ENCODE data around the gene HPS3.

Gene HPS3

DNA sequence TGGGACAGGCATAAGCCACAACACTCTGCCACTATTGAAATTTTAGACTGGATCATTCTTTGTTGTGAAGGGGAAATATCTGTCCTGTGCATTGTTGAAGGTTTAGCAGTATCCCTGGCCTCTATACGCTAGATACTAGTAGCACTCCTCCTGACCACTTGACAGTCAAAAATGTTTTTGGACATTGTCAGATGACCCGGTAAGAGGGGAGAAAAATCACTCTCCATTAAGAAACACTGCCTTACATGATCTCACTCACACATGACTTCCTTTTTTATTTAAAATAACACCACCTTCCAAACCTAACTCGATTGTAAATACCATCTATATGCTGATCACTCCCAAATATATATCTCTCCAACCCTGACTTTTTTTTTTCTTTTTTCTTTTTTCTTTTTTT is 27.8 kb upstream of the HPS3 start:
- TF ChIP-seq POLR2AphosphoS5 (IDR thresholded peaks at IDR 0.05; ENCODE audit: low read depth, low read length) (no peak), SIN3A (IDR thresholded peaks at IDR 0.05; ENCODE audit: borderline replicate concordance, insufficient read depth, low read length) (no peak), TAF1 (IDR thresholded peaks at IDR 0.05; ENCODE audit: borderline replicate concordance, insufficient read depth, low read length) (no peak), FOXP2 (optimal IDR thresholded peaks at IDR 0.05; ENCODE audit: borderline replicate concordance, extremely low read depth, extremely low read length, insufficient read depth) (no peak)
- TF ChIP-seq, protein P1, sequence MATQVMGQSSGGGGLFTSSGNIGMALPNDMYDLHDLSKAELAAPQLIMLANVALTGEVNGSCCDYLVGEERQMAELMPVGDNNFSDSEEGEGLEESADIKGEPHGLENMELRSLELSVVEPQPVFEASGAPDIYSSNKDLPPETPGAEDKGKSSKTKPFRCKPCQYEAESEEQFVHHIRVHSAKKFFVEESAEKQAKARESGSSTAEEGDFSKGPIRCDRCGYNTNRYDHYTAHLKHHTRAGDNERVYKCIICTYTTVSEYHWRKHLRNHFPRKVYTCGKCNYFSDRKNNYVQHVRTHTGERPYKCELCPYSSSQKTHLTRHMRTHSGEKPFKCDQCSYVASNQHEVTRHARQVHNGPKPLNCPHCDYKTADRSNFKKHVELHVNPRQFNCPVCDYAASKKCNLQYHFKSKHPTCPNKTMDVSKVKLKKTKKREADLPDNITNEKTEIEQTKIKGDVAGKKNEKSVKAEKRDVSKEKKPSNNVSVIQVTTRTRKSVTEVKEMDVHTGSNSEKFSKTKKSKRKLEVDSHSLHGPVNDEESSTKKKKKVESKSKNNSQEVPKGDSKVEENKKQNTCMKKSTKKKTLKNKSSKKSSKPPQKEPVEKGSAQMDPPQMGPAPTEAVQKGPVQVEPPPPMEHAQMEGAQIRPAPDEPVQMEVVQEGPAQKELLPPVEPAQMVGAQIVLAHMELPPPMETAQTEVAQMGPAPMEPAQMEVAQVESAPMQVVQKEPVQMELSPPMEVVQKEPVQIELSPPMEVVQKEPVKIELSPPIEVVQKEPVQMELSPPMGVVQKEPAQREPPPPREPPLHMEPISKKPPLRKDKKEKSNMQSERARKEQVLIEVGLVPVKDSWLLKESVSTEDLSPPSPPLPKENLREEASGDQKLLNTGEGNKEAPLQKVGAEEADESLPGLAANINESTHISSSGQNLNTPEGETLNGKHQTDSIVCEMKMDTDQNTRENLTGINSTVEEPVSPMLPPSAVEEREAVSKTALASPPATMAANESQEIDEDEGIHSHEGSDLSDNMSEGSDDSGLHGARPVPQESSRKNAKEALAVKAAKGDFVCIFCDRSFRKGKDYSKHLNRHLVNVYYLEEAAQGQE (IDR thresholded peaks at IDR 0.05; ENCODE audit: insufficient read depth in 1 of 2, low read depth in 2 of 2, low read length in 2 of 2): no peak

DNA sequence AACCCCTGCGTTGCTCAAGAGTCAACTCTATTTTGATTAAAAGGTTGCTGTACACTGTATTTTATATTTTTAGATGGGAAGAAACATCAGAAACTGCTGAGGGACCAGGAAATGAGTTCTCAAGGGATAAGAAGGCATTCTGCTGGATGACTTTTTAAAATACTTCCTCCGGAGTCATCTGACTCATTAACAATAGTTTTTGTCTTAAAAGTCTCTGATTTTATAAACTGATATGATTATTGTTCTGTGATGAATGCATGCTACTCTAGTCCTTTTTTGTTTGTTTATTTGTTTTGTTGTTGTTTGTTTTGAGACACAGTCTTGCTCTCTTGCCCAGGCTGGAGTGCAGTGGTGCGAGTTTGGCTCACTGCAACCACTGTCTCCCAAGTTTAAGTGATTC is 25.0 kb upstream of the HPS3 start:
- TF ChIP-seq FOXP2 (optimal IDR thresholded peaks at IDR 0.05; ENCODE audit: borderline replicate concordance, extremely low read depth, extremely low read length, insufficient read depth): no peak
- no peak for TF ChIP-seq TAF1 (IDR thresholded peaks at IDR 0.05; ENCODE audit: borderline replicate concordance, insufficient read depth, low read length)
- no peak for TF ChIP-seq SIN3A (IDR thresholded peaks at IDR 0.05; ENCODE audit: borderline replicate concordance, insufficient read depth, low read length)

DNA sequence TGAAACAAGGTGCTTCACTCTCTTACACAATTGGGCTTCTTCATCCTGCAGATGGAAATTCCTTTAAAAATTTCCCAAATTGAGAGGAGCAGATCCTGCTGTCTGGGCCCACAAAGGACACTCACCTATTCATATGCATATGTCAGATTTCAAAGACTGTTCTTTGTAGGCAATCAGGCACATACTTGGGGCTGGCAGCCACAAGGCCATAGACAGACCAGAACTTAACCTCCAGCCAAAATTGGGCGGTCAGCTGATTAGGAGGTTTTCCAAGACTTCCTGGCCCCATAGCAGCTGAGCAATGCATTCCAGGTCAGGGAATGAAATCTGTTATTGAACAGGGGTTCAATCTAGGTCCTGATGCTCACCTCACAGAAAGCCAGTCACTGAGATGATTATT is 15.0 kb upstream of the HPS3 start:
- TF ChIP-seq POLR2AphosphoS5 (IDR thresholded peaks at IDR 0.05; ENCODE audit: low read depth, low read length): no peak
- TF ChIP-seq SIN3A (IDR thresholded peaks at IDR 0.05; ENCODE audit: borderline replicate concordance, insufficient read depth, low read length): no peak
- TF ChIP-seq TAF1 (IDR thresholded peaks at IDR 0.05; ENCODE audit: borderline replicate concordance, insufficient read depth, low read length): no peak
- no peak for TF ChIP-seq FOXP2 (optimal IDR thresholded peaks at IDR 0.05; ENCODE audit: borderline replicate concordance, extremely low read depth, extremely low read length, insufficient read depth)
- TF ChIP-seq, protein P1 (IDR thresholded peaks at IDR 0.05; ENCODE audit: insufficient read depth in 1 of 2, low read depth in 2 of 2, low read length in 2 of 2): no peak

DNA sequence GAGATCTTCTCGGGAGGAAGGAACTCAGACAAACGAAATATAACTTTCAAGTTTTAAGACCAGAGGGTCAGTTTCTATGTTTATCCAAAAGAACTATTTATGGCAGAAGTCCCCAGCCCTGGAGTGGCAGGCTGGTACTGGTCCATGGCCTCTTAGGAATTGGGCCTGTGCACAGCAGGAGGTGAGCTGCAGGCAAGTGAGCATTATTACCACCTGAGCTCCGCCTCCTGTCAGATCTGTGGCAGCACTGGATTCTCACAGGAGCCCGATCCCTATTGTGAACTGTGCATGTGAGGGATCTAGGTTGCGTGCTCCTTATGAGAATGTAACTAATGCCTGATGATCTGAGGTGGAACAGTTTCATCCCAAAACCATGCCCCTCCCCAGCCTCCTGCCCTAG is 14.3 kb upstream of the HPS3 start:
- TF ChIP-seq, protein P1 (IDR thresholded peaks at IDR 0.05; ENCODE audit: insufficient read depth in 1 of 2, low read depth in 2 of 2, low read length in 2 of 2): no peak
- no peak for TF ChIP-seq TAF1 (IDR thresholded peaks at IDR 0.05; ENCODE audit: borderline replicate concordance, insufficient read depth, low read length)
- TF ChIP-seq SIN3A (IDR thresholded peaks at IDR 0.05; ENCODE audit: borderline replicate concordance, insufficient read depth, low read length): no peak
- TF ChIP-seq FOXP2 (optimal IDR thresholded peaks at IDR 0.05; ENCODE audit: borderline replicate concordance, extremely low read depth, extremely low read length, insufficient read depth): no peak
- no peak for TF ChIP-seq POLR2AphosphoS5 (IDR thresholded peaks at IDR 0.05; ENCODE audit: low read depth, low read length)

DNA sequence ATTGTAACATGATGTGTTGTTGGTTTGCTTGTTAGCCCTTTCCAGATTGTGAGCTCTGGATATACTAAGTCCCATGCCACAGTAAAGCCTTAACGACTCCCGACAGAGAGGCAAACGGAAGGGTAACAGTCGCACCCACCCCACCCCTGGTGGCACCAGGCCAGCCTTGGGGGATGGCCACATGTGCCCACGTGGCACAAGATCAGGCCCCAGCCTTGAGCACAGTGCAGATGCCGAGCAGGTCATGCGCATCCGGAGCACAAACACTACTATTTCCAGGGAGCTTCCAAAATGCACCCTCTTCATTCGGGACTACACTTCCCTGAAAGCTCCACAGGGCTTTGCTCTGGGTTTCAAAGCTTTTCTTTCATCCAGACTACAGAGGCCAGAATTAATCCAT is 10.7 kb upstream of the HPS3 start:
- TF ChIP-seq SIN3A (IDR thresholded peaks at IDR 0.05; ENCODE audit: borderline replicate concordance, insufficient read depth, low read length) (no peak), POLR2AphosphoS5 (IDR thresholded peaks at IDR 0.05; ENCODE audit: low read depth, low read length) (no peak)

DNA sequence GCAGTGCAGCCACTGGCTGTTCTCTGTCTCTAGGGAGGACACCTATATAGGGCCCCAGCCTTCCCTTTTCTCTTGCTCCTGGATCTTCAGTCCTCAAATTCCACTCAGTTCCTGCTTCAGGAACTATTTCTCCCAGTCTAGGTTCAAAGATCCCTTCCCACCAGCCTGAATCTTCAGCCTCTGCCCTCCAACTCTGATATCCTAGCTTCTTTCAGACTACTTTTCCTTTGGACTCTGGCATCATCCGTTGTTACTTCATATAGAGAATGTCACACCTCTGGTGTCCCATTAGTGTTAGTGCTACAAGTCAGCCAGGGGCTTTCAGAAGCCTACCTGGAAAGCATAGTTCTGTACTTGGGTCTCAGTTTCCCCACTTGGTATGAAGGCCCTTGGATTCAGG is 10.0 kb upstream of the HPS3 start:
- no peak for TF ChIP-seq SIN3A (IDR thresholded peaks at IDR 0.05; ENCODE audit: borderline replicate concordance, insufficient read depth, low read length)
- TF ChIP-seq, protein P1 (IDR thresholded peaks at IDR 0.05; ENCODE audit: insufficient read depth in 1 of 2, low read depth in 2 of 2, low read length in 2 of 2): no peak
- TF ChIP-seq POLR2AphosphoS5 (IDR thresholded peaks at IDR 0.05; ENCODE audit: low read depth, low read length): no peak
- TF ChIP-seq FOXP2 (optimal IDR thresholded peaks at IDR 0.05; ENCODE audit: borderline replicate concordance, extremely low read depth, extremely low read length, insufficient read depth): no peak
- TF ChIP-seq TAF1 (IDR thresholded peaks at IDR 0.05; ENCODE audit: borderline replicate concordance, insufficient read depth, low read length): no peak
